Trophoblast cell (in vitro differentiated cells and primary cell): ENCODE results near the gene UPF2.
"Not testable (repeated sequence)": the region's sequence is repeated elsewhere in the genome, so short reads cannot be mapped to it uniquely, and the experiment has no call there.

Experiments used
- DNase-seq, 2 donors: peaks; one replicate each; pipeline ENCODE4 v3.0.0-alpha.2; 2016
- H2AFZ ChIP-seq: 2 replicates; pipeline ENCODE4 v1.6.1; 2013; ENCODE audit warnings: low read length, moderate library complexity, mild to moderate bottlenecking; ENCODE audit not compliant: insufficient read depth, poor library complexity
- H2AK5ac ChIP-seq: 2 replicates; pipeline ENCODE4 v1.6.1; 2013; ENCODE audit warnings: mild to moderate bottlenecking, low read length
- H2BK120ac ChIP-seq: 2 replicates; pipeline ENCODE4 v1.6.1; 2013; ENCODE audit warnings: low read length, mild to moderate bottlenecking, moderate library complexity; ENCODE audit not compliant: insufficient read depth, poor library complexity
- H2BK12ac ChIP-seq: 2 replicates; pipeline ENCODE4 v1.6.1; 2013; ENCODE audit warnings: mild to moderate bottlenecking, low read length, moderate library complexity
- H2BK5ac ChIP-seq: 2 replicates; pipeline ENCODE4 v1.6.1; 2013; ENCODE audit warnings: low read length, low read depth, moderate library complexity, mild to moderate bottlenecking; ENCODE audit not compliant: poor library complexity
- H3K14ac ChIP-seq: 2 replicates; pipeline ENCODE4 v1.6.1; 2013; ENCODE audit warnings: mild to moderate bottlenecking, low read length
- H3K18ac ChIP-seq: 2 replicates; pipeline ENCODE4 v1.6.1; 2013; ENCODE audit warnings: mild to moderate bottlenecking, low read length
- H3K23ac ChIP-seq: 2 replicates; pipeline ENCODE4 v1.6.1; 2013; ENCODE audit warnings: low read length
- H3K27ac ChIP-seq: 2 replicates; pipeline ENCODE4 v1.5.1; 2013; ENCODE audit warnings: low read depth, mild to moderate bottlenecking, inconsistent platforms, low read length, moderate library complexity
- H3K27me3 ChIP-seq: 2 replicates; pipeline ENCODE4 v1.6.1; 2013; ENCODE audit warnings: inconsistent platforms, mild to moderate bottlenecking, low read length, moderate library complexity; ENCODE audit not compliant: insufficient read depth
- H3K36me3 ChIP-seq, 2 experiments: 1 replicate in 1 of 2; 2 replicates in 1 of 2; pipeline ENCODE4 v1.6.1; 2013; ENCODE audit warnings: low read length in 2 of 2, mild to moderate bottlenecking in 2 of 2, moderate library complexity in 1 of 2; ENCODE audit not compliant: insufficient read depth in 2 of 2, control insufficient read depth in 1 of 2
- H3K4ac ChIP-seq: 2 replicates; pipeline ENCODE4 v1.6.1; 2013; ENCODE audit warnings: low read depth, mild to moderate bottlenecking, low read length, moderate library complexity
- H3K4me1 ChIP-seq, 2 experiments: 1 replicate in 1 of 2; 2 replicates in 1 of 2; pipeline ENCODE4 v1.6.1; 2013; ENCODE audit warnings: low read length in 2 of 2, mild to moderate bottlenecking in 2 of 2, moderate library complexity in 1 of 2; ENCODE audit not compliant: insufficient read depth in 2 of 2, control insufficient read depth in 1 of 2
- H3K4me2 ChIP-seq: 2 replicates; pipeline ENCODE4 v1.6.1; 2013; ENCODE audit warnings: inconsistent platforms, mild to moderate bottlenecking, low read length, moderate library complexity
- H3K4me3 ChIP-seq: 2 replicates; pipeline ENCODE4 v1.5.1; 2013; ENCODE audit warnings: mild to moderate bottlenecking, low read depth, low read length, inconsistent platforms
- H3K79me1 ChIP-seq: one replicate; pipeline ENCODE4 v1.6.1; 2013; ENCODE audit warnings: low read length
- H3K79me2 ChIP-seq: 2 replicates; pipeline ENCODE4 v1.6.1; 2013; ENCODE audit warnings: low read length, mild to moderate bottlenecking; ENCODE audit not compliant: control insufficient read depth, insufficient read depth, poor library complexity
- H3K9ac ChIP-seq: 2 replicates; pipeline ENCODE4 v1.6.1; 2013; ENCODE audit warnings: mild to moderate bottlenecking, low read length
- H3K9me3 ChIP-seq: 2 replicates; pipeline ENCODE4 v1.6.1; 2013; ENCODE audit warnings: low read depth, mild to moderate bottlenecking, control low read depth, inconsistent platforms, low read length; ENCODE audit not compliant: insufficient read depth
- H4K12ac ChIP-seq: 2 replicates; pipeline ENCODE4 v1.6.1; 2013; ENCODE audit warnings: low read depth, mild to moderate bottlenecking, low read length, moderate library complexity
- H4K8ac ChIP-seq: 2 replicates; pipeline ENCODE4 v1.6.1; 2013; ENCODE audit warnings: low read depth, mild to moderate bottlenecking, low read length, moderate library complexity
- H4K91ac ChIP-seq: one replicate; pipeline ENCODE4 v1.6.1; 2013; ENCODE audit warnings: low read depth, mild to moderate bottlenecking, low read length, moderate library complexity
- WGBS: extraction: QIAGEN DNeasy Blood & Tissue Kit; methylation state at CpG from one replicate; pipeline ENCODE4 v1.1.7; 2013; ENCODE audit warnings: missing lambda C conversion rate; ENCODE audit not compliant: insufficient read length, insufficient coverage; ENCODE audit errors: extremely low coverage; 5-methylcytosine and 5-hydroxymethylcytosine counted together

UPF2 gene

GRCh38 chr10:11972523-11972922 lies 70.1 kb downstream of the UPF2 start:
- not testable (repeated sequence) for H3K4ac ChIP-seq, H3K9me3 ChIP-seq, H3K27ac ChIP-seq, H2BK5ac ChIP-seq, H2AFZ ChIP-seq, DNase-seq, H3K14ac ChIP-seq, H3K23ac ChIP-seq, H3K4me3 ChIP-seq, H2BK120ac ChIP-seq, H4K12ac ChIP-seq, H3K4me2 ChIP-seq, H3K18ac ChIP-seq, H4K91ac ChIP-seq, H4K8ac ChIP-seq, H3K9ac ChIP-seq, H2BK12ac ChIP-seq, H3K27me3 ChIP-seq, H2AK5ac ChIP-seq, H3K79me2 ChIP-seq, H3K79me1 ChIP-seq, H3K4me1 ChIP-seq, H3K36me3 ChIP-seq
- WGBS: no CpG with 5 or more reads among the region's 7 CpGs

DNA sequence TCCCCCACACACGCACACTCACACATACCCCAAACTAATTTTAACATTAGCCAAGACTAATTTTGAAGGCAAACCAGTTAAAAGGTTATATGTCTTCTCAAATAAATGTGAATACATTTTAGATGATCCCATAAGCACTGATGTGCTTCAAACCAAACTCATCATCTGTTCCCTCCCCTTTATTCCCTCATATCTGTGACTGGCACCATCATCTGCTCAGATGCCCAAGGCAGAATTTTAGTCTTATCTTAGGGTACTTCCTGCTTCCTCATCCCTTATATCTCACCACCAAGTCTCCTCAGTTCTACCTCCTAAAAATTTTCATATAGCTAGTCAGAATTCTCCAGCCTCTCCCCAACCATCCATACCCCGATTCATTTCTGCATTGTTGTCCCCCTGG lies 80.4 kb downstream of the UPF2 start:
- no peak overlapping the region for H3K23ac ChIP-seq
- H3K36me3 ChIP-seq: peaks cover 21 to 24% of the 10 kb centered on the region in 2 experiments
- H2BK12ac ChIP-seq: no peak overlapping the region
- H3K4ac ChIP-seq: no peak overlapping the region
- no peak overlapping the region for H2AK5ac ChIP-seq
- no CpG with 5 or more reads among the region's 2 CpGs for WGBS
- H2AFZ ChIP-seq: no peak overlapping the region
- no peak overlapping the region for H4K91ac ChIP-seq
- H3K4me1 ChIP-seq: no peaks in the 10 kb centered on the region
- no peak for DNase-seq
- H3K4me2 ChIP-seq: no peak overlapping the region
- H3K18ac ChIP-seq: no peak overlapping the region
- H3K27me3 ChIP-seq: no peaks in the 10 kb centered on the region
- H4K12ac ChIP-seq: no peak overlapping the region
- no peak overlapping the region for H2BK120ac ChIP-seq
- no peak overlapping the region for H4K8ac ChIP-seq
- no peaks in the 10 kb centered on the region for H3K79me2 ChIP-seq
- H3K14ac ChIP-seq: no peak overlapping the region
- H3K4me3 ChIP-seq: no peak overlapping the region
- no peak overlapping the region for H2BK5ac ChIP-seq
- H3K9ac ChIP-seq: no peak overlapping the region
- no peak overlapping the region for H3K27ac ChIP-seq
- no peaks in the 10 kb centered on the region for H3K9me3 ChIP-seq
- H3K79me1 ChIP-seq: no peaks in the 10 kb centered on the region

- H3K23ac ChIP-seq: no peak overlapping the region
Measured at GRCh38 chr10:11961771-11962170, 80.8 kb downstream of the UPF2 start.

GRCh38 chr10:11959966-11960365 lies 82.6 kb downstream of the UPF2 start:
- Histone ChIP-seq H3K4me1 (no peaks in the 10 kb centered on the region), H3K23ac (no peak overlapping the region), H4K91ac (no peak overlapping the region), H2BK5ac (no peak overlapping the region), H2AK5ac (no peak overlapping the region), H2AFZ (no peak overlapping the region), H3K18ac (no peak overlapping the region), H3K4me2 (no peak overlapping the region), H2BK12ac (no peak overlapping the region), H3K9me3 (no peaks in the 10 kb centered on the region), H3K9ac (no peak overlapping the region), H4K8ac (no peak overlapping the region), H3K27me3 (no peaks in the 10 kb centered on the region), H3K4ac (no peak overlapping the region), H3K36me3 (peaks cover 23 to 24% of the 10 kb centered on the region in 2 experiments), H2BK120ac (no peak overlapping the region), H3K14ac (no peak overlapping the region), H3K4me3 (no peak overlapping the region), H3K79me2 (no peaks in the 10 kb centered on the region), H4K12ac (no peak overlapping the region), H3K79me1 (no peaks in the 10 kb centered on the region), H3K27ac (no peak overlapping the region)
- WGBS: no CpG with 5 or more reads among the region's 4 CpGs
- DNase-seq: no peak

More at GRCh38 chr10:11961771-11962170, 80.8 kb downstream of the UPF2 start:
- DNase-seq: no peak
- Histone ChIP-seq H3K14ac (no peak overlapping the region), H4K12ac (no peak overlapping the region), H3K79me2 (no peaks in the 10 kb centered on the region), H3K27ac (no peak overlapping the region), H3K79me1 (no peaks in the 10 kb centered on the region), H2BK12ac (no peak overlapping the region), H3K4me3 (no peak overlapping the region), H3K9me3 (no peaks in the 10 kb centered on the region), H3K4me2 (no peak overlapping the region), H2BK5ac (no peak overlapping the region), H2BK120ac (no peak overlapping the region), H4K91ac (no peak overlapping the region), H2AFZ (no peak overlapping the region), H3K27me3 (no peaks in the 10 kb centered on the region), H4K8ac (no peak overlapping the region), H3K4me1 (no peaks in the 10 kb centered on the region), H2AK5ac (no peak overlapping the region), H3K9ac (no peak overlapping the region), H3K36me3 (peaks cover 22 to 25% of the 10 kb centered on the region in 2 experiments), H3K4ac (no peak overlapping the region), H3K18ac (no peak overlapping the region)
- WGBS: no CpG with 5 or more reads among the region's 4 CpGs
